Testis (tissue), 3 donors: Measurements from ENCODE around the gene EMCN. TPM values are rescaled to one million over a fixed set of nuclear protein-coding genes. Genes with fewer than 3 reads are reported as not detected.
"Not testable (repeated sequence)": the region's sequence is repeated elsewhere in the genome, so short reads cannot be mapped to it uniquely, and the experiment has no call there.

Experiments
- DNase-seq: peaks from one replicate; pipeline ENCODE4 v3.0.0-alpha.2; 2019
- H3K27ac ChIP-seq, 2 donors: fragments of 200-600 bp; sonication (generic); one replicate each; pipeline ENCODE4 v1.5.1; 2019
- H3K27me3 ChIP-seq: fragments of 200-600 bp; sonication (generic); one replicate; pipeline ENCODE4 v1.5.1; 2019
- H3K36me3 ChIP-seq: fragments of 200-600 bp; sonication (generic); one replicate; pipeline ENCODE4 v1.5.1; 2017; ENCODE audit warnings: low read depth; ENCODE audit errors: missing control alignments
- H3K4me1 ChIP-seq: fragments of 200-600 bp; sonication (generic); one replicate; pipeline ENCODE4 v1.5.1; 2019
- H3K4me3 ChIP-seq, 2 donors: fragments of 200-600 bp; sonication (generic); one replicate each; pipeline ENCODE4 v1.5.1; 2017 to 2019
- H3K9me3 ChIP-seq: fragments of 200-600 bp; sonication (generic); one replicate; pipeline ENCODE4 v1.5.1; 2017
- POLR2A ChIP-seq: fragments of 450-650 bp; IDR thresholded peaks from one replicate; pipeline ENCODE4 v1.6.1; 2017; ENCODE audit warnings: antibody characterized with exemption, mild to moderate bottlenecking, moderate library complexity
- WGBS, 2 donors: methylation state at CpG; one replicate each; pipeline ENCODE4 v1.1.5; 2018; 5-methylcytosine and 5-hydroxymethylcytosine counted together
- intact Hi-C: fragments of 100-400 bp; cut with DNase I; formaldehyde crosslinking; loops from one replicate; pipeline ENCODE4 v1.15.1; 2023; ENCODE audit warnings: low total_unique reads
- polyA plus RNA-seq: library from polyadenylated mRNA; stranded (reverse); fragments of 350-450 nt; fragmentation: Illumina TruSeq; extraction: RNeasy Lipid Tissue Mini Kit (QIAGEN cat#74804); gene quantifications from one replicate; pipeline ENCODE4 v1.2.3, GENCODE V29; 2014; ENCODE audit warnings: low read depth, low replicate concordance; ENCODE audit not compliant: insufficient read depth
- total RNA-seq, 2 donors: library from RNA; depleted of rRNA; stranded (reverse); fragments of >200 nt; gene quantifications; one replicate each; pipeline ENCODE4 v1.2.3, GENCODE V29; 2016
- TF ChIP-seq, protein P1 (sequence below), 3 experiments: fragments of 450-650 bp in 2 of 3; fragments of 200-600 bp in 1 of 3; sonication (generic) in 1 of 3; IDR thresholded peaks; one replicate each; pipeline ENCODE4 v1.5.1; 2016 to 2019; ENCODE audit warnings: antibody characterized with exemption in 3 of 3, mild to moderate bottlenecking in 2 of 3, moderate library complexity in 1 of 3

The EMCN gene
- total and polyA plus RNA-seq, 3 donors from 2014 or later, result 5.6 to 7.4 (median 5.8) TPM

DNA sequence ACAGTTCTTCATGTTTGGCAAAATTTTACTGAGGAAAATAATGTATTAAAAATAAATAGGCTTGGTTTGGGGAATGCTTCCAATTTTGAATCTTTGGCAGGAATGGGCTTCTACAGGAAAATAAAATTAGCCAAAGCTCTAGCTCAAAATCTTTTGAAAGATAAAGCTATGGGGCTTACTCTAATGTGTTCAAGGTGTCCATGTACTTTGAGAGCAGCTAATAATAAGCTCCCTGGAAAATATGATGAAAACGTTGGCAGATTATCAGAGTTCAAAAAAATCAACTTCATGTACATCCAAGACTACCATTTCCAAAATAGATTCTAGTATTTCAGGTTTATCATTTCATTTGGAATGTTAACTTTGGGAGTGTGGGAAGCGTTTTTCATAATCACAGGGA is 158.4 kb downstream of the EMCN start:
- no peaks in the 10 kb centered on the region for H3K27me3 ChIP-seq
- no peaks in the 10 kb centered on the region for H3K9me3 ChIP-seq
- 26 to 32% methylated on average over 2 of the region's 2 CpGs for WGBS, 2 donors
- peak overlapping the region in 1 of 2 donors; percentile 44 for H3K27ac ChIP-seq
- no peaks in the 10 kb centered on the region for H3K36me3 ChIP-seq
- H3K4me1 ChIP-seq, result no peaks in the 10 kb centered on the region
- TF ChIP-seq, protein P1, sequence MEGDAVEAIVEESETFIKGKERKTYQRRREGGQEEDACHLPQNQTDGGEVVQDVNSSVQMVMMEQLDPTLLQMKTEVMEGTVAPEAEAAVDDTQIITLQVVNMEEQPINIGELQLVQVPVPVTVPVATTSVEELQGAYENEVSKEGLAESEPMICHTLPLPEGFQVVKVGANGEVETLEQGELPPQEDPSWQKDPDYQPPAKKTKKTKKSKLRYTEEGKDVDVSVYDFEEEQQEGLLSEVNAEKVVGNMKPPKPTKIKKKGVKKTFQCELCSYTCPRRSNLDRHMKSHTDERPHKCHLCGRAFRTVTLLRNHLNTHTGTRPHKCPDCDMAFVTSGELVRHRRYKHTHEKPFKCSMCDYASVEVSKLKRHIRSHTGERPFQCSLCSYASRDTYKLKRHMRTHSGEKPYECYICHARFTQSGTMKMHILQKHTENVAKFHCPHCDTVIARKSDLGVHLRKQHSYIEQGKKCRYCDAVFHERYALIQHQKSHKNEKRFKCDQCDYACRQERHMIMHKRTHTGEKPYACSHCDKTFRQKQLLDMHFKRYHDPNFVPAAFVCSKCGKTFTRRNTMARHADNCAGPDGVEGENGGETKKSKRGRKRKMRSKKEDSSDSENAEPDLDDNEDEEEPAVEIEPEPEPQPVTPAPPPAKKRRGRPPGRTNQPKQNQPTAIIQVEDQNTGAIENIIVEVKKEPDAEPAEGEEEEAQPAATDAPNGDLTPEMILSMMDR (IDR thresholded peaks at IDR 0.05), result no peak
- no peak for TF ChIP-seq POLR2A
- intact Hi-C loops, result no loop called here
- no peak for DNase-seq
- no peak overlapping the region for H3K4me3 ChIP-seq

DNA sequence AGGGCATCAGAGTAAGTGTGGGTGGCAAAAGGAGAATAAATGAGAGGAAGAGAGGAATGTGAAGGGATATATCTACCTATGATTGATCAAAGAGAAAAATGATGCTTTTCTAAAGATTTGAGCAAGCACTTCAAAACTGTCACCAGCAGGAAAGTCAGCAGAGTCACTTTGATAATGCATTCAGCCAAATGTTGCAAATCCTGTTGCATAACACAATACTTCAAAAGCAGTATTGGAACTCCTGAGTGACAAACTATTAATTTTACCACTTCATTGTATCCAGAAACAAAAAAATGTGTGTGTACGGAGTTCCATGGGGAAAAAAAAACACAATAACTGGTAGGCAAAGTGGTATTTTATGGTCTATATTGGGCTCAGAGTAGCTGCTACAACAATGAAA is 160.3 kb downstream of the EMCN start:
- Histone ChIP-seq H3K36me3 (no peaks in the 10 kb centered on the region), H3K4me3 (no peak overlapping the region), H3K27ac (no peak overlapping the region), H3K27me3 (no peaks in the 10 kb centered on the region), H3K4me1 (no peaks in the 10 kb centered on the region), H3K9me3 (no peaks in the 10 kb centered on the region)
- 92 to 100% methylated on average over 1 of the region's 1 CpG for WGBS, 2 donors
- intact Hi-C loops, result no loop called here
- DNase-seq, result no peak
- TF ChIP-seq, protein P1 (IDR thresholded peaks at IDR 0.05), result no peak
- no peak for TF ChIP-seq POLR2A

DNA sequence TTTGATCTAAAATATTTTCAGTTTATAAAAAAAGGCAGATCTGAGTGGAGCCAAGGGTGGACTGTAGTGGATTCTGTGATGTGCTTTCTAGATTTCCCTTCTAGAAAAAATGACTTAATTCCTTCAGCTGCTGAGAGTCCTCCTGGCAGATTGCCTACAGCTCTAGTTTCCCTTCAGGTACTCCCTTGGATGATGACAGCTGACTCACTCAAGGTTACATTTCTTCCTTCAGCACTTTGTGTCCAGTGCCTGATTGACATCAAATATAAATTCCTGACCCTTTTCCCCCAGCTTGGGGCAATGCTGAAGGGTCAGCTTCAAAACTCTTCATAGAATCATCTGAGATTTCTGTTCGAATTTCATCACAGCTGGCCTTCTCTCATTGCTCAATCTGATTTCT is 161.7 kb downstream of the EMCN start:
- Histone ChIP-seq H3K9me3 (no peaks in the 10 kb centered on the region), H3K36me3 (no peaks in the 10 kb centered on the region), H3K4me1 (no peaks in the 10 kb centered on the region), H3K4me3 (no peak overlapping the region), H3K27me3 (no peaks in the 10 kb centered on the region), H3K27ac (no peak overlapping the region)
- DNase-seq, result no peak
- intact Hi-C loops, result no loop called here
- WGBS, 2 donors, result 84 to 88% methylated on average over 1 of the region's 1 CpG
- TF ChIP-seq, protein P1 (IDR thresholded peaks at IDR 0.05), result no peak
- TF ChIP-seq POLR2A, result no peak

DNA sequence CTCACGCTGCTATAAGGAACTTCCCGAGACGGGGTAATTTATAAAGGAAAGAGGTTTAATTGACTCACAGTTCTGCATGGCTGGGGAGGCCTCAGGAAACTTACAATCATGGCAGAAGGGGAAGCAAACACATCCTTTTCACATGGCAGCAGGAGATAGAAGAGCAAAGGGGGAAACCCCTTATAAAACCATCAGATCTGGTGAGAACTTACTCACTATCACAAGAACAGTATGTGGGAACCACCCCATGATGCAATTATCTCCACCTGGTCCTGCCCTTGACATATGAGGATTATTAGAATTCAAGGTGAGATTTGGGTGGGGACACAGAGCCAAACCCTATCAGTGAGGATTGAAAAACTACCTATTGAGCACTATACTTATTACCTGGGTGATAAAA is 165.5 kb downstream of the EMCN start:
- DNase-seq, H3K27ac ChIP-seq, H3K27me3 ChIP-seq, intact Hi-C loops, H3K4me1 ChIP-seq, H3K36me3 ChIP-seq, H3K9me3 ChIP-seq, H3K4me3 ChIP-seq: not testable (repeated sequence)
- 90 to 96% methylated on average over 3 of the region's 3 CpGs for WGBS, 2 donors

DNA sequence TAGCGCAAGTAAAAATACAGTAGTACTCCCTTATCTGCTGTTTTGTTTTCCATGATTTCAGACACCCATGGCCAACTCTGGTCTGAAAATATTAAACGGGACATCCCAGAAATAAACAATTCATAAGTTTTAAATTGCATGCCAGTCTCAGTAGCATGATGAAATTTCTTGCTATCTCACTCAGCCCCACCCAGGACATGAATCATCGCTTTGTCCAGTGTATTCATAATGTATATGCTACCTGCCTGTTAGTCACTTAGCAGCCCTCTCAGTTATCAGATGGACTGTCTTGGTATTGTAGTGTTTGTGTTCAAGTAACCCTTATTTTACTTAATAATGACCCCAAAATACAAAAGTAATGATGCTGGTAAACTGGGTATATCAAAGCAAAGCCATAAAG is 169.3 kb downstream of the EMCN start:
- WGBS, 2 donors, result 84 to 92% methylated on average over 3 of the region's 3 CpGs
- TF ChIP-seq, protein P1 (IDR thresholded peaks at IDR 0.05), result no peak
- no peak for TF ChIP-seq POLR2A
- H3K27me3 ChIP-seq, result no peaks in the 10 kb centered on the region

More for the DNA sequence above, 169.3 kb downstream of the EMCN start:
- no peak overlapping the region for H3K4me3 ChIP-seq
- no peak for DNase-seq
- intact Hi-C loops, result no loop called here
- H3K9me3 ChIP-seq, result no peaks in the 10 kb centered on the region
- H3K4me1 ChIP-seq, result no peaks in the 10 kb centered on the region
- H3K36me3 ChIP-seq, result no peaks in the 10 kb centered on the region
- no peak overlapping the region for H3K27ac ChIP-seq
